ENCODE measurements around the gene SNRNP70. TPM values are rescaled to one million over a fixed set of nuclear protein-coding genes. Genes with fewer than 3 reads are reported as not detected.
A peak's percentile ranks its signal among the peaks of the same experiment; 100 is the strongest.

Gene SNRNP70
- total and polyA plus RNA-seq, 7 donors, result 33.8 to 382 (median 167) TPM

DNA sequence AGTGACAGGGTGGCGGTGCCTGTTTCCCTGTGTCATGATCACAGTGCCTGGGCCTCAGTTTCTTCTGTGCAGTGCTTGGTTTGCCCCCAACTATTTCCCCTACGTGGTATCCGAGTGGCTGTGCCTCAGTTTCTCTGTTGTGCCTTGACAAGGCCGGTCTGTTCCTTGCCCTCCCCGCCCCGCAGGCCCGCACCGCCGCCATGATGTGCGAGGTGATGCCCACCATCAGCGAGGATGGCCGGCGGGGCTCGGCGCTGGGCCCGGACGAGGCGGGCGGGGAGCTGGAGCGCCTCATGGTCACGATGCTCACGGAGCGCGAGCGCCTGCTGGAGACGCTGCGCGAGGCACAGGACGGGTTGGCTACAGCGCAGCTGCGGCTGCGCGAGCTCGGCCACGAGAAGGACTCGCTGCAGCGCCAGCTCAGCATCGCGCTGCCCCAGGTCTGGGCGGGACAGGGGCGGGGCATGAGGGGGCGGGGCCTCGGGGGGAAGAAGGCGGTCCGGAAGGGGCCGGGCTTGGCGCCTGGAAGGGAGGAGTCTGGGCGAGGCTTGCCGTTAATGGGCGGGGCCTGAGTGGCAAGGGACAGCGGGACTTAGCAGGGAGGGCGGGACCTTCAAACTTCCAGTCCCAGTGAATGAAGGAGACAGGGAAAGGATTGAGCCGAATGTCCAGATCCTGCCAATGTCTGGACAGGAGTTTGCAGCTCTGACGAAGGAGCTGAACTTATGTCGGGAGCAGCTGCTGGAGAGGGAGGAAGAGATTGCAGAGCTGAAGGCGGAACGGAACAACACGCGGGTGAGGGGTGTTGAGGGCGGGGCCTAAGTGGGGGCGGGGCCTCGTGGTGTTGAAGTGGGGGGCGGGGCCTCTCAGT is 42.7 kb downstream of the SNRNP70 start:
- TF ChIP-seq, protein P1, sequence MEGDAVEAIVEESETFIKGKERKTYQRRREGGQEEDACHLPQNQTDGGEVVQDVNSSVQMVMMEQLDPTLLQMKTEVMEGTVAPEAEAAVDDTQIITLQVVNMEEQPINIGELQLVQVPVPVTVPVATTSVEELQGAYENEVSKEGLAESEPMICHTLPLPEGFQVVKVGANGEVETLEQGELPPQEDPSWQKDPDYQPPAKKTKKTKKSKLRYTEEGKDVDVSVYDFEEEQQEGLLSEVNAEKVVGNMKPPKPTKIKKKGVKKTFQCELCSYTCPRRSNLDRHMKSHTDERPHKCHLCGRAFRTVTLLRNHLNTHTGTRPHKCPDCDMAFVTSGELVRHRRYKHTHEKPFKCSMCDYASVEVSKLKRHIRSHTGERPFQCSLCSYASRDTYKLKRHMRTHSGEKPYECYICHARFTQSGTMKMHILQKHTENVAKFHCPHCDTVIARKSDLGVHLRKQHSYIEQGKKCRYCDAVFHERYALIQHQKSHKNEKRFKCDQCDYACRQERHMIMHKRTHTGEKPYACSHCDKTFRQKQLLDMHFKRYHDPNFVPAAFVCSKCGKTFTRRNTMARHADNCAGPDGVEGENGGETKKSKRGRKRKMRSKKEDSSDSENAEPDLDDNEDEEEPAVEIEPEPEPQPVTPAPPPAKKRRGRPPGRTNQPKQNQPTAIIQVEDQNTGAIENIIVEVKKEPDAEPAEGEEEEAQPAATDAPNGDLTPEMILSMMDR (IDR thresholded peaks at IDR 0.05), result peak in 1 of 4 experiments; percentile 22
- TF ChIP-seq EP300 (IDR thresholded peaks at IDR 0.05), result no peak
- peak in 1 of 4 donors; percentile 62 for TF ChIP-seq POLR2AphosphoS5 (IDR thresholded peaks at IDR 0.05)
- no peak for TF ChIP-seq POLR2A (IDR thresholded peaks at IDR 0.05)
- Histone ChIP-seq H3K4me1 (peaks cover 0 to 19% (median 11%) of the 10 kb centered on the region in 4 donors), H3K27ac (peak overlapping the region; percentile 53 to 82 (median 71)), H3K27me3 (peaks cover 0 to under 1% (median 0%) of the 10 kb centered on the region in 3 donors), H3K36me3 (no peaks in the 10 kb centered on the region), H3K4me3 (peak overlapping the region in 3 of 4 donors; percentile 6 to 33 (median 15)), H3K9me3 (no peaks in the 10 kb centered on the region)
- intact Hi-C loops (cut with DNase I), result no loop called here
- WGBS, 2 donors, result 3 to 4% methylated on average over 63 of the region's 63 CpGs
- peak; percentile 98 for DNase-seq

DNA sequence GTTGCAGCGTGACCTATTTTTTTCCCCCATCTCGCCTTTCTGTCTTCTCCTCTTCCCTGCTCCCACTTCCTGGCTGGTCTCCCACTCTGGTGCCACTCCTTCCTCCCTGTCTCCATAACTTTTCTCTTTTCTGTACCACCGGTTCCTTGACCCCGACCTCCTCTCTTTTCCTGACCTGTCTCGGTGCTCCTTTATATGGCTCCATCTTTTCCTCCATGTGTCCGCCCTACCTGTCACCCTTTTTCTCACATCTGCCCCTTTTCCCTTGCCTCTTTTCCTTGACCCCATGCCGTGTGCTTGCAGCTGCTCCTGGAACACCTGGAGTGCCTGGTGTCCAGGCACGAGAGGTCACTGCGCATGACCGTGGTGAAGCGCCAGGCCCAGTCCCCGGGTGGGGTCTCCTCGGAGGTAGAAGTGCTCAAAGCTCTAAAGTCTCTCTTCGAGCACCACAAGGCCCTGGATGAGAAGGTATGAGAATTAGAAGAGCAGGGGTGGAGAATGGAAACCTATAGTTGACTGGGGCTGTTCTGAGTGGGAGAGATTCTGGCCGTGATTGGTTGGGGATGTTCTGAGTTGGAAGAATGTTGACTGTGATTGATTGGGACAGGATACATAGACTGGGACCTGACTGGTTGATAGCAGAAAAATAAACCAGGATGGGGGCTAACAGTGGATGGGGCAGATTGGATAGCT is 43.4 kb downstream of the SNRNP70 start:
- Histone ChIP-seq H3K27me3 (peaks cover 0 to 7% (median 6%) of the 10 kb centered on the region in 3 donors), H3K4me1 (peaks cover 0 to 27% (median 19%) of the 10 kb centered on the region in 4 donors), H3K4me3 (peak overlapping the region in 3 of 4 donors; percentile 6 to 33 (median 15)), H3K36me3 (no peaks in the 10 kb centered on the region), H3K9me3 (no peaks in the 10 kb centered on the region), H3K27ac (peak overlapping the region; percentile 6 to 77 (median 56))
- WGBS, 2 donors, result 53 to 71% methylated on average over 15 of the region's 15 CpGs
- intact Hi-C loops (cut with DNase I), result no loop called here
- no peak for DNase-seq
- TF ChIP-seq POLR2A (IDR thresholded peaks at IDR 0.05), result no peak
- TF ChIP-seq EP300 (IDR thresholded peaks at IDR 0.05), result no peak
- TF ChIP-seq POLR2AphosphoS5 (IDR thresholded peaks at IDR 0.05), result no peak
- TF ChIP-seq, protein P1 (IDR thresholded peaks at IDR 0.05), result no peak

DNA sequence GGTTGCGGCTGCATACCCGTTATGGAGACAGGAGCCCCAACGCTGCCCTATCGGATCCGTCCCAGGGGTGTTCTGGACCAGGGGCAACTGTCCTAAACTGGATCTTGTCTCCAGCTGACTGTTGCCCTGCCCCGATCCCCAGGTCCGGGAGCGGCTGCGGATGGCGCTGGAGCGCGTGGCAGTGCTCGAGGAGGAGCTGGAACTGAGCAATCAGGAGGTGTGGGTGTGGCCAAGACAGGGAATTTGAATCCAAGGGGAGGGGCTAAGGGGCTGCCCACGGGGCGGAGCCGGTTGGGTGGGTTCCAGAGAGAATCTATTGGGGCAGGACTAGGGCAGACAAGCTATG is 44.0 kb downstream of the SNRNP70 start:
- no peaks in the 10 kb centered on the region for H3K9me3 ChIP-seq
- peaks cover 0 to 32% (median 24%) of the 10 kb centered on the region in 4 donors for H3K4me1 ChIP-seq
- 70 to 74% methylated on average over 16 of the region's 16 CpGs for WGBS, 2 donors
- TF ChIP-seq POLR2AphosphoS5 (IDR thresholded peaks at IDR 0.05) (no peak), EP300 (IDR thresholded peaks at IDR 0.05) (no peak), POLR2A (IDR thresholded peaks at IDR 0.05) (no peak)
- TF ChIP-seq, protein P1 (IDR thresholded peaks at IDR 0.05), result no peak
- H3K4me3 ChIP-seq, result no peak overlapping the region
- H3K36me3 ChIP-seq, result no peaks in the 10 kb centered on the region
- H3K27ac ChIP-seq, result no peak overlapping the region
- no peak for DNase-seq
- intact Hi-C loops (cut with DNase I), result no loop called here
- peaks cover 3 to 12% (median 11%) of the 10 kb centered on the region in 3 donors for H3K27me3 ChIP-seq

DNA sequence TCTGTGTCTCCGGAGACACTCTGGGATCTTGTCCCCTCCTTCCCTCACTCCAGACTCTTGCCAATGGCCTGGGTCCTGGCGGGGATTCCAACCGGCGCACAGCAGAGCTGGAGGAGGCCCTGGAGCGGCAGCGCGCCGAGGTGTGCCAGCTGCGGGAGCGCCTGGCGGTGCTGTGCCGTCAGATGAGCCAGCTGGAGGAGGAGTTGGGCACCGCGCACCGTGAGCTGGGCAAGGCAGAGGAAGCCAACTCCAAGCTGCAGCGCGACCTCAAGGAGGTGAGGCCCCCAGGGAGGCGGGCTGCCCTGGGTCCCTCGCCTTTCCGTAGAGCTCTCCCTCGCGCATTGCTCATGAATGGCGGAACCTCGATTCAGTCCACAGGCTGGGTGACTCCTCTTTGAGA is 45.1 kb downstream of the SNRNP70 start:
- no peak for DNase-seq
- Histone ChIP-seq H3K9me3 (no peaks in the 10 kb centered on the region), H3K36me3 (no peaks in the 10 kb centered on the region), H3K4me3 (no peak overlapping the region), H3K27ac (no peak overlapping the region), H3K4me1 (peaks cover 0 to 36% (median 27%) of the 10 kb centered on the region in 4 donors), H3K27me3 (peaks cover 7 to 18% (median 18%) of the 10 kb centered on the region in 3 donors)
- intact Hi-C loops (cut with DNase I), result no loop called here
- 97% methylated on average over 24 of the region's 24 CpGs for WGBS, 2 donors
- TF ChIP-seq POLR2AphosphoS5 (IDR thresholded peaks at IDR 0.05), result no peak
- no peak for TF ChIP-seq POLR2A (IDR thresholded peaks at IDR 0.05)
- TF ChIP-seq EP300 (IDR thresholded peaks at IDR 0.05), result no peak
